GM19023 (cell line): ENCODE data around the gene ZDHHC22.

ENCODE experiments used
- ATAC-seq: cut with Tn5 transposase; IDR thresholded peaks from one replicate; pipeline ENCODE4 v1.9.1; 2021; ENCODE audit warnings: mild to moderate bottlenecking, moderate library complexity; ENCODE audit not compliant: unreplicated experiment

The ZDHHC22 gene

GRCh38 chr14:77158175-77158881 is 16.7 kb upstream of the ZDHHC22 start:
- ATAC-seq, result no peak

GRCh38 chr14:77157740-77158139 is 16.1 kb upstream of the ZDHHC22 start:
- ATAC-seq, result no peak

- no peak for ATAC-seq
Observed at GRCh38 chr14:77155083-77155482, 13.5 kb upstream of the ZDHHC22 start.

- no peak for ATAC-seq
Observed at GRCh38 chr14:77154421-77154820, 12.8 kb upstream of the ZDHHC22 start.

- no peak for ATAC-seq
Observed at GRCh38 chr14:77153802-77154201, 12.2 kb upstream of the ZDHHC22 start.

GRCh38 chr14:77151918-77152588 is 10.5 kb upstream of the ZDHHC22 start:
- no peak for ATAC-seq

- ATAC-seq, result no peak
Observed at GRCh38 chr14:77151245-77151644, 9.7 kb upstream of the ZDHHC22 start.

- ATAC-seq, result no peak
Observed at GRCh38 chr14:77148510-77149231, 7.1 kb upstream of the ZDHHC22 start.

- ATAC-seq, result no peak
Observed at GRCh38 chr14:77145975-77146740, 4.6 kb upstream of the ZDHHC22 start.

- no peak for ATAC-seq
Observed at GRCh38 chr14:77144412-77145115, 3.0 kb upstream of the ZDHHC22 start.

- no peak for ATAC-seq
Observed at GRCh38 chr14:77143071-77143470, 1.5 kb upstream of the ZDHHC22 start.

GRCh38 chr14:77142005-77142800 is 612 bp upstream of the ZDHHC22 start:
- ATAC-seq, result no peak

GRCh38 chr14:77140359-77141213 is 1.0 kb downstream of the ZDHHC22 start:
- no peak for ATAC-seq

- ATAC-seq, result no peak
Observed at GRCh38 chr14:77139540-77140358, 1.8 kb downstream of the ZDHHC22 start.

- ATAC-seq, result no peak
Observed at GRCh38 chr14:77139022-77139421, 2.6 kb downstream of the ZDHHC22 start.

- ATAC-seq, result no peak
Observed at GRCh38 chr14:77133720-77134338, 7.8 kb downstream of the ZDHHC22 start.

- no peak for ATAC-seq
Observed at GRCh38 chr14:77131871-77132486, 9.6 kb downstream of the ZDHHC22 start.
